AG04449 (cell line): ENCODE measurements around the gene CFAP99.

Source experiments
- CTCF ChIA-PET: fragments of 350-600 bp; formaldehyde crosslinking; extraction: SDS; loops from one replicate; lab custom pipeline; 2021; ENCODE audit warnings: antibody characterized with exemption; lab: Yijun Ruan, JAX
- POLR2A ChIA-PET: fragments of 400-600, 350-600 bp; formaldehyde crosslinking; extraction: SDS; loops from one replicate; lab custom pipeline; 2020; ENCODE audit warnings: antibody characterized with exemption, inconsistent platforms; lab: Yijun Ruan, JAX
- DNase-seq: peaks from one replicate; pipeline ENCODE4 v3.0.0-alpha.2; 2010; ENCODE audit warnings: low read depth, low spot score
- H3K4me3 ChIP-seq: 2 replicates; pipeline ENCODE4 v1.5.1; 2011; ENCODE audit warnings: low read depth, mild to moderate bottlenecking, control low read depth, low read length
- TF ChIP-seq, protein P1 (sequence below): IDR thresholded peaks from one replicate; pipeline ENCODE4 v1.5.1; 2011; ENCODE audit warnings: mild to moderate bottlenecking, moderate library complexity, low read length, control low read depth, inconsistent platforms; ENCODE audit not compliant: insufficient read depth; ENCODE audit errors: missing control alignments

CFAP99 gene

DNA sequence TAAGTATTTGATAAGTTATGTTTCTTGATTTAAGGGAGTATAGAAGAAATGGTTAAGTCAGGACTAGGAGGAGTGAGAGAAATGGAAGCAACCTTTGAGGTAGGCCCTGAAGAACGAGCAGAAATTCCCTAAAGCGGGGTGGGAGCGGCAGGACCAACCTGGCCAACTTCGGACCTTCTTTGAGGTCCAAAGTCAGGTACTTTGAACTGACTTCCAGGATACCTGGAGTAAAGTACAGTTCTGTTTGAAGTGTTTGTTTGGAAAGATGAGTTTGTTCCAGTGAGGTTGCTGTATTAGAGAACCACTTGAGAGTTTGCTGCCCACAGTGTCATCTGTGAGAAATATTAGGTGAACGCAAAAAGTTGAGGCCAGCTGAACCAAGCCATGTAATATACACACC is 61.9 kb downstream of the CFAP99 start:
- no peak overlapping the region for H3K4me3 ChIP-seq
- ChIA-PET CTCF (interaction anchor here (1.3 kb wide), 1 partner anchor 9 kb away, joined by 5 read pairs; no protein-coding TSS in a partner anchor), POLR2A (no interaction called here)
- no peak for DNase-seq
- TF ChIP-seq, protein P1, sequence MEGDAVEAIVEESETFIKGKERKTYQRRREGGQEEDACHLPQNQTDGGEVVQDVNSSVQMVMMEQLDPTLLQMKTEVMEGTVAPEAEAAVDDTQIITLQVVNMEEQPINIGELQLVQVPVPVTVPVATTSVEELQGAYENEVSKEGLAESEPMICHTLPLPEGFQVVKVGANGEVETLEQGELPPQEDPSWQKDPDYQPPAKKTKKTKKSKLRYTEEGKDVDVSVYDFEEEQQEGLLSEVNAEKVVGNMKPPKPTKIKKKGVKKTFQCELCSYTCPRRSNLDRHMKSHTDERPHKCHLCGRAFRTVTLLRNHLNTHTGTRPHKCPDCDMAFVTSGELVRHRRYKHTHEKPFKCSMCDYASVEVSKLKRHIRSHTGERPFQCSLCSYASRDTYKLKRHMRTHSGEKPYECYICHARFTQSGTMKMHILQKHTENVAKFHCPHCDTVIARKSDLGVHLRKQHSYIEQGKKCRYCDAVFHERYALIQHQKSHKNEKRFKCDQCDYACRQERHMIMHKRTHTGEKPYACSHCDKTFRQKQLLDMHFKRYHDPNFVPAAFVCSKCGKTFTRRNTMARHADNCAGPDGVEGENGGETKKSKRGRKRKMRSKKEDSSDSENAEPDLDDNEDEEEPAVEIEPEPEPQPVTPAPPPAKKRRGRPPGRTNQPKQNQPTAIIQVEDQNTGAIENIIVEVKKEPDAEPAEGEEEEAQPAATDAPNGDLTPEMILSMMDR: no peak

DNA sequence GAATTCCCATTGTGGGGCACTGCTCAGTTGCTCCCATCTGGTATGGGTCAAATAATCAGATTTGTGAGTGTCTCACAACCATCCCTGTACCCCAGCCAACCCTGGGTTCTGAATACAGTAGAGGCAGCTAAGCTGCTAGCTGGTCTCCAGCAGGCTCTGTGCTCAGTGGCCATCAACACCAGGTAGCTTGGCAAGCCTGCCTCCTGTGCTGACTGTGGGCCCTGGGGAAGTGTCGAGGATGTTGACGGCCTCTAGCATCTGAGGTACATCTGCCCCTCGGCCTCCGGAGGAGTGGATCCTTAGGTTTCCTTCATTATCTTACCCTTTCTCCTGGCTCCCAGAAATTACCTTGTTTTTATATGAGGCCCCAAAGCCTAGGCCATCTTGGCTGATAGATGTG is 63.4 kb downstream of the CFAP99 start:
- no peak for DNase-seq
- CTCF ChIA-PET: interaction anchor here (1.3 kb wide), 2 partner anchors 10 to 13 kb away, joined by 5 read pairs; partner anchors contain the start of gene RNF4
- POLR2A ChIA-PET: no interaction called here
- H3K4me3 ChIP-seq: no peak overlapping the region
- TF ChIP-seq, protein P1: no peak

DNA sequence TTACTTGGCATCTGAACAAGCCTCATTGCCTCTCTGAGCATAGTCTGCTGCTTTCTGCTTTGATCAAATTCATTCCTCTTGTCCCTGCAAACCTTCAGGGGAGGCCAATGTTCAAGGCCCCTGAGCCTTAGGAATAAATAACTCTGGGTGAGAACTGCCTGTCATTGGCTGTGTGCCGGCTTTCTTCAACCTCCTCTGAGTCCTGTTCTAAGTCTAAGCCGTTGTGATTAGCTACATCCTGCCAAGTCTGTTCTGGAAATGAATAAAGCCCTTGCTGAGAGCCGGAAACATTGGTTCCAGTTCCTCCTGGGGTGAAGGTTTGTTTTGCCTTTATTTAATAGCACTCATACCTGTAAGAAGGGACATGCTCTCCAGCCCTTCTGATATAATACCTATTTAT is 63.9 kb downstream of the CFAP99 start:
- ChIA-PET POLR2A (no interaction called here), CTCF (interaction anchor here (0.7 to 1.3 kb wide), 2 partner anchors 11 to 13 kb away, joined by 3 to 5 read pairs; partner anchors contain the start of gene RNF4)
- no peak overlapping the region for H3K4me3 ChIP-seq
- DNase-seq: no peak
- TF ChIP-seq, protein P1: no peak

DNA sequence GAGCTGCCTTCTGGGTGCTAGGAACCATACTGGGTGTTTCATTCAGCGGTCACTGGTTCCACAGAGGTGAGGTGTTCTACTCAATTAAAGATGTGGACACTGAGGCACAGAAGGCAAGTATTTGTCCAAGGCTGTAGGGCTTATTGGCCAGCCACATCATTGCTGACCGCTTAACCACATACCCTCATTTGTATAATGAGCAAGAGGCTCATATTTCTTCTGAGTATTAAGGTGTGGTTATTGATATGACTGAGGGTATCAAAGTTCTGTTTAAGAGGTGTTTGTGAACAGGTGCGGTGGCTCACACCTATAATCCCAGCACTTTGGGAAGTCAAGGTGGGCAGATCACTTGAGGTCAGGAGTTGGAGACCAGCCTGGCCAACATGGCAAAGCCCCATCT is 64.5 kb downstream of the CFAP99 start:
- no peak for DNase-seq
- ChIA-PET POLR2A (no interaction called here), CTCF (interaction anchor here (0.7 to 1.5 kb wide), 3 partner anchors 11 to 263 kb away, joined by 3 to 6 read pairs (median 5); partner anchors contain the start of gene RNF4)
- TF ChIP-seq, protein P1: no peak
- H3K4me3 ChIP-seq: no peak overlapping the region

DNA sequence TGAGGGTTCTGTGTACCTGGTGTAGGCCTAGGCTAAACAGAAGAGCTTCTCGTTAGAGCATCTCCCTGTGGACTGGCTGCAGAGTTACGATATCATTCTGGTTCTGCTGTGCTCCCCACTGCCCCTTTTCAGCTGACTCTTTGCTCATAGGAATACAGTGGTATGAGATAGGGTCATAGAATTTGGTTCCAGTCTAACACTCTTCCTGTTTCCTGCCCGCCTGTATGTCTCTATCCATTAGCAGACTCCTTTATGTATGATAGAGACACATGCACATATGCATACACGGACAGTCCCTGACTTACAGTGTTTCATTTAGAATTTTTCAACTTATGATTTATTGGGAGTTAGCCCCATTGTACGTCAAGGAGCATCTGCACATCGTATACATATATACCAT is 65.4 kb downstream of the CFAP99 start:
- POLR2A ChIA-PET: interaction anchor here (2.0 kb wide), 1 partner anchor 15 kb away, joined by 5 read pairs; the partner anchor contains the start of gene RNF4
- CTCF ChIA-PET: interaction anchor here (1.5 kb wide), 1 partner anchor 264 kb away, joined by 6 read pairs; no protein-coding TSS in a partner anchor
- DNase-seq: no peak
- TF ChIP-seq, protein P1: no peak
- no peak overlapping the region for H3K4me3 ChIP-seq

DNA sequence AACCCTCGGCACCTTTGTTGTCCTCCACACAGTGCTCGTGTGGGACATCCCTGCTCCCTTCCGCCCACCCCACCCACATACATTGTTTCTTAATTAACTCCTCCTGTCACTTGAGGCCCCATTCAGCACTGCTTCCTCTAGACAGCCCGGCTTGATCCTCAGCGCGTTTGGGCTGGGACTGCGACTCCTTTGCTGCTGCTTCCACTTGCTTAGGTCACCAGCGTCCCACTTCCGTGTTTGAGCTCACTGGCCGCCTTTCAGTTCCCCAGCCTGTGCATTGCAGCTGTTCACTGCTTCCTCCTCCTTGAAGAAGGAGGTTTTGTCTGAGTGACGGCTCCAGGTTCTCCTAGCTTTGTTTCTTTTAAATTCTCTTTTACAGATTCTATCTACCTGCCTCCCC is 66.2 kb downstream of the CFAP99 start:
- TF ChIP-seq, protein P1: no peak
- DNase-seq: no peak
- CTCF ChIA-PET: interaction anchor here (0.9 to 1.0 kb wide), 2 partner anchors 8 to 265 kb away, joined by 3 to 4 read pairs; no protein-coding TSS in a partner anchor
- no peak overlapping the region for H3K4me3 ChIP-seq
- POLR2A ChIA-PET: interaction anchor here (2.0 kb wide), 1 partner anchor 16 kb away, joined by 5 read pairs; the partner anchor contains the start of gene RNF4
